ENCODE measurements around the gene OR4F6. TPM values are rescaled to one million over a fixed set of nuclear protein-coding genes. Genes with fewer than 3 reads are reported as not detected.
"Not testable (repeated sequence)": the region's sequence is repeated elsewhere in the genome, so short reads cannot be mapped to it uniquely, and the experiment has no call there.

Gene OR4F6
- total RNA-seq, result not detected

DNA sequence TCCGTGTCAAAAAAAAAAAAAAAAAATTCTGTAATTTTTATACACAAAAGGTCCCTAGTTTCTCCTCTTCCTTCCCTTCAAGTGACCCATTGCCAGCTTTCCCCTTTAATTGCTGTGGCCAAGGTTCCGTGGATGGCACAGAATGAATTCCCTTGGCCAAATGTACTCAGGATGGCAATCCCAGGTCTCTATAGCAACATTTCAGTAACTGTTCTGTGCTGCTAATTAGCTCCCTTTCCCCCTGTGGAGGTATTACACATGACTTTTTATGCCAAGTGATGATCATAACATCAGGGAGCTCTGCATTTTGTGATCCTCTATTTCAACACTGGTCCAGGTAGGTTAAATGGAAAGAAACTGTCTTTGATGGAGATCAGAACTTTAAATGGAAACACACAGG is at the start of gene OR4F6:
Gene OR4F6 (plus strand): TSS at position 301 of the 400 bp plus-strand sequence. CDS start 2,211 bp downstream, outside the sequence.
- Histone ChIP-seq H3K27me3 (replicated peaks; ENCODE audit: insufficient read depth) (no peaks in the 10 kb centered on the region), H3K4me1 (ENCODE audit: control insufficient read depth in 1 of 2, low read depth in 2 of 2) (no peaks in the 10 kb centered on the region), H3K27ac (no peak within 1 kb of the TSS), H3K36me3 (no peaks in the 10 kb centered on the region), H3K9me3 (no peaks in the 10 kb centered on the region), H3K4me3 (no peak within 1 kb of the TSS)
- no peak for ATAC-seq (ENCODE audit: insufficient number of reproducible peaks, low FRiP score, low read depth)
- TF ChIP-seq CTCF (IDR thresholded peaks at IDR 0.05), result no peak
- no peak for DNase-seq (ENCODE audit: low spot score)

DNA sequence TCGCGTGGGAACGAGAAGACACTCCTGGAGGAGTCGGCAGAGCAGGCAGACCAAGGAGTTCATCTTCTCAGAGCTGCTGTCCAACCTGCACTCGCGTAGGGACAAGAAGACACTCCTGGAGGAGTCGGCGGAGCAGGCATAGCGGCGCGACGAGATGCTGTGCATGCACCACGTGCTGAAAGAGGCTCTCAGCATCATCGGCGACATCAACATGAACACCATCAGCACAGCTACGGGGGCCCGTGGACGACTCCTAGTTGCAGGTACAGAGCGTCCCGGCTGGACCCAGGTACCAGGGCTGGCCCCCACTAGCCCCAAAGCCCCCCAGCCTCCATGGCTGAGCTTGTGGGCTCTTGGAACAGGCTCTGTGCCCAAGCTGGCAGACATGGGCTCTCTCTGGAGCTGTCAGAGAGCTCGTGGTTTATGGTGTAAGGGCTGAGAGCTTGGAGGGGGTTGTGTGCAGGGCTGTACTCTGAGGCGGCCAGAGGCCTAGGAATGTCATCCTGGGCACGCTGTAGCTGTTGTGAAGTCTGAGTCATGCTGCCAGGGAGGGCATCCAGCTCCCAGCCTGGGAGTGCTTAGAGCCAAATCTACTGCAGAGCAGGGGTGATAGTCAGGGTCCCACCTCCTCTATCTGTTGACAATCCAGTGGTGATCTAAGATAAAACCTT is 38.5 kb upstream of the OR4F6 start:
- H3K27me3 ChIP-seq (replicated peaks; ENCODE audit: insufficient read depth); H3K4me3 ChIP-seq; H3K36me3 ChIP-seq; DNase-seq (ENCODE audit: low spot score); H3K4me1 ChIP-seq (ENCODE audit: control insufficient read depth in 1 of 2, low read depth in 2 of 2); ATAC-seq (ENCODE audit: insufficient number of reproducible peaks, low FRiP score, low read depth); H3K27ac ChIP-seq; H3K9me3 ChIP-seq: not testable (repeated sequence)

- not testable (repeated sequence) for ATAC-seq (ENCODE audit: insufficient number of reproducible peaks, low FRiP score, low read depth); DNase-seq (ENCODE audit: low spot score); H3K36me3 ChIP-seq; H3K9me3 ChIP-seq; H3K4me1 ChIP-seq (ENCODE audit: control insufficient read depth in 1 of 2, low read depth in 2 of 2); H3K4me3 ChIP-seq; H3K27me3 ChIP-seq (replicated peaks; ENCODE audit: insufficient read depth); H3K27ac ChIP-seq
Measured at GRCh38 chr15:101765340-101765671, 38.0 kb upstream of the OR4F6 start.

DNA sequence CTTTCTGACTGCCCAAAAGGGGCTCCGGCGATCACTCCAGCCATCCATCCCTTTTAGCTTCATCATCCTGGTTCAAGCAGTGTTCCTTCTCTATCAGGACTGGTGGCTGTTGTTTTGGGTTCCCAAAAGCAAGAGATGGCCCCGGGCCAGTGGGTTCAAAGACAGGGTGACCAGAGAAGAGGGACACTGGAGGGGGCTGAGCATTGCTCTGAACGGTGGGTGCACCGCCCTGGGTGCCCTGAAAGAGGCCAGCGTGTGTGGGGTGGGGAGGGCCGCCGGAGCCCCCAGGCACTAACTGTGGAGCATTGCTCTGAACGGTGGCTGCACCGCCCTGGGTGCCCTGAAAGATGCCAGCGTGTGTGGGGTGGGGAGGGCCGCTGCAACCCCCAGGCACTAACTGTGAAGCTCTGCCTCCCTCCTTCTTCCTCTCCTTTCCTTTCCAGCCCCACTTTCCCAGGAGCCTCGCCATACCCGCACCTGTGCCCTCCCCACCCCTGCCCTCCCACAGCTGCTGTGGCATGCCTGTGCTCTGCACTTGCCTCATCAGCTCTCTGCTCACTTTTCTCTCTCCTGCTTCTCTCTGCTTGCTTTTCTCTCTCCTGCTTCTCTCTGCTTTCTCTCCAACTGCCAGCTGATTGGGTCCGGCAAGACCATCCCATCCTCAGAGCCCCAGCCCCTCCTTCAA is 37.4 kb upstream of the OR4F6 start:
- no peaks in the 10 kb centered on the region for H3K36me3 ChIP-seq
- no peak for TF ChIP-seq CTCF (IDR thresholded peaks at IDR 0.05)
- no peaks in the 10 kb centered on the region for H3K27me3 ChIP-seq (replicated peaks; ENCODE audit: insufficient read depth)
- H3K27ac ChIP-seq, result no peak overlapping the region
- DNase-seq (ENCODE audit: low spot score) (no peak), ATAC-seq (ENCODE audit: insufficient number of reproducible peaks, low FRiP score, low read depth) (no peak)
- H3K9me3 ChIP-seq, result no peaks in the 10 kb centered on the region
- no peaks in the 10 kb centered on the region for H3K4me1 ChIP-seq (ENCODE audit: control insufficient read depth in 1 of 2, low read depth in 2 of 2)
- no peak overlapping the region for H3K4me3 ChIP-seq

DNA sequence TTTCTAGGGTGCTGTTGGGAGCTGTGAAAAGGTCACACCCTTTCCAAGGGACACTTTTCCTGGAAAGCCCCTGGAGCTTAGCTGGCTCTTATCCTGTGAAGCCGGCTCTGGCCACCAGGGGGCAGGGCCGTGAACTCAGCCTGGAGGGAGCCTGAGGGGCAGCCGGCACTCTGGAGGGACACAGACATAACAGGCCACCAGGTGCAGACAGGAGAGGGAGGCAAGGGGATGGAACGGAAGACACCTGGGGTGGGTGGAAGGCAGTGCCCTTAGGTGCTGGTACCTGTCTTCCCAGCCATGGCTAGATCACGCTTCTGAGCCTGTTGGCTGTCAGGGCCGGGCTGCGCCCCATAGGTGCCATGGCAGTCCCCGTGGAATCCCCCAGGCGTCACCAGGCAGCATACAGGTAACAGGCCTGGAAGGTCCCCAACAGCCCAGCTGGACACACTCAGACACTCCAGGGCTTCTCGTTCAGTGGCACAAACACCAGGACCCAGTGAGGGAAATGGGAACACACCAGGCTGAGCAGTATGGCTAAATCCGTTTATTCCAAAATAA is 36.1 kb upstream of the OR4F6 start:
- H3K27ac ChIP-seq; H3K36me3 ChIP-seq; H3K4me3 ChIP-seq; ATAC-seq (ENCODE audit: insufficient number of reproducible peaks, low FRiP score, low read depth); H3K4me1 ChIP-seq (ENCODE audit: control insufficient read depth in 1 of 2, low read depth in 2 of 2); H3K9me3 ChIP-seq; H3K27me3 ChIP-seq (replicated peaks; ENCODE audit: insufficient read depth); DNase-seq (ENCODE audit: low spot score): not testable (repeated sequence)

DNA sequence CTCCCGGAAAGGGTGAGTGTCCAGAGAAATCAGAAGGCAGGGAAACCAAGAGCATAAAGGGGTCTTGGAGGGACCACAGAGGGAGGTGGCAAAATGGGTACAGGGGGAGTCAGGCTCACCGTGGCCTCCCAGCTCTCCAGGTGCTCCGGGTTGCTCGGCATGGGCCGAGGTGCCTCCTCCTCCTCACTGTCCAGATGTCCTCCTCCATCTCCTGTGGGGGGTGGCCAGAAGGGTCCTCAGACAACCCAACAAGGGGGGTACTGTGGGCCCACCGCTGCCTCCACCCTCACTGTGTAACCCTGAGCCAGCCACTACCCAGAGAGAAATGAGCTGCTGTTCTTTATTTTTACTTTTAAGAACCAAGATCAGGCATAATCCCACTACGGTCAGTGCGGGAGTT is 30.4 kb upstream of the OR4F6 start:
- H3K36me3 ChIP-seq, result no peaks in the 10 kb centered on the region
- ATAC-seq (ENCODE audit: insufficient number of reproducible peaks, low FRiP score, low read depth) (no peak), DNase-seq (ENCODE audit: low spot score) (no peak)
- no peak for TF ChIP-seq CTCF (IDR thresholded peaks at IDR 0.05)
- no peaks in the 10 kb centered on the region for H3K27me3 ChIP-seq (replicated peaks; ENCODE audit: insufficient read depth)
- no peak overlapping the region for H3K4me3 ChIP-seq
- no peak overlapping the region for H3K27ac ChIP-seq
- H3K4me1 ChIP-seq (ENCODE audit: control insufficient read depth in 1 of 2, low read depth in 2 of 2), result no peaks in the 10 kb centered on the region
- H3K9me3 ChIP-seq, result no peaks in the 10 kb centered on the region

All from thoracic aorta (tissue), 2 donors.